Limb (tissue), 2 donors: Measurements from ENCODE around the gene SENP3.
"Not testable (repeated sequence)": the region's sequence is repeated elsewhere in the genome, so short reads cannot be mapped to it uniquely, and the experiment has no call there.

Experiments
- DNase-seq, 2 donors: peaks; one replicate each; pipeline ENCODE4 v3.0.0-alpha.2; 2016; ENCODE audit errors: extremely low spot score in 2 of 2

SENP3 gene

GRCh38 chr17:7592422-7593021, 30.8 kb downstream of the SENP3 start:
- DNase-seq: no peak

- no peak for DNase-seq
Measured at GRCh38 chr17:7593296-7593695, 31.6 kb downstream of the SENP3 start.

- DNase-seq: not testable (repeated sequence)
Measured at GRCh38 chr17:7597561-7597960, 35.8 kb downstream of the SENP3 start.

GRCh38 chr17:7606280-7606679, 44.6 kb downstream of the SENP3 start:
- DNase-seq: no peak

- no peak for DNase-seq
Measured at GRCh38 chr17:7610641-7611040, 48.9 kb downstream of the SENP3 start.

GRCh38 chr17:7611635-7612293, 50.0 kb downstream of the SENP3 start:
- no peak for DNase-seq

- DNase-seq: no peak
Measured at GRCh38 chr17:7612294-7612640, 50.5 kb downstream of the SENP3 start.

GRCh38 chr17:7613769-7614424, 52.2 kb downstream of the SENP3 start:
- DNase-seq: peak in 1 of 2 donors; percentile 21

- peak; percentile 100 for DNase-seq
Measured at GRCh38 chr17:7614425-7615264, 52.9 kb downstream of the SENP3 start, which contains the start of gene FXR2. FXR2 (minus strand) TSS chr17:7614897; CDS start chr17:7614532, 365 bp downstream.

GRCh38 chr17:7615265-7615747, 53.6 kb downstream of the SENP3 start:
- no peak for DNase-seq

GRCh38 chr17:7618608-7619007, 56.9 kb downstream of the SENP3 start:
- DNase-seq: no peak

- no peak for DNase-seq
Measured at GRCh38 chr17:7620835-7621234, 59.1 kb downstream of the SENP3 start.
